H1 (cell line): ENCODE results near the gene CLIP3. TPM values are rescaled to one million over a fixed set of nuclear protein-coding genes. Genes with fewer than 3 reads are reported as not detected.
A peak's percentile ranks its signal among the peaks of the same experiment; 100 is the strongest.

Source experiments
- BACH1 ChIP-seq: IDR thresholded peaks from 2 replicates; pipeline ENCODE4 v1.6.1; 2012; ENCODE audit warnings: low read length, improper control_type of control experiment
- BCL11A ChIP-seq, 2 experiments: IDR thresholded peaks; one replicate each; pipeline ENCODE4 v1.6.1; 2011; ENCODE audit warnings: low read depth in 2 of 2, low read length in 2 of 2, mild to moderate bottlenecking in 2 of 2
- E2F6 ChIP-seq: IDR thresholded peaks from 2 replicates; pipeline ENCODE4 v1.6.1; 2012; ENCODE audit warnings: inconsistent platforms
- EGR1 ChIP-seq: IDR thresholded peaks from 2 replicates; pipeline ENCODE4 v1.6.1; 2011; ENCODE audit warnings: low read depth, low read length, borderline replicate concordance
- EP300 ChIP-seq, 2 experiments: IDR thresholded peaks; 1 replicate in 1 of 2; 2 replicates in 1 of 2; pipeline ENCODE4 v1.6.1; 2011 to 2012; ENCODE audit warnings: low read depth in 2 of 2, low read length in 2 of 2, mild to moderate bottlenecking in 2 of 2, borderline replicate concordance in 1 of 2, inconsistent platforms in 1 of 2, moderate library complexity in 1 of 2
- JUN ChIP-seq: IDR thresholded peaks from 2 replicates; pipeline ENCODE4 v1.6.1; 2011; ENCODE audit warnings: low read depth, mild to moderate bottlenecking, improper control_type of control experiment, low read length
- MAX ChIP-seq: IDR thresholded peaks from 2 replicates; pipeline ENCODE4 v1.6.1; 2012; ENCODE audit warnings: inconsistent platforms
- NRF1 ChIP-seq: IDR thresholded peaks from 2 replicates; pipeline ENCODE4 v1.6.1; 2011; ENCODE audit warnings: mild to moderate bottlenecking, low read depth, low read length, improper control_type of control experiment
- PHF8 ChIP-seq: fragments of 200-600 bp; sonication (generic); conservative IDR thresholded peaks from 2 replicates; pipeline ENCODE4 v1.7.1; 2012; ENCODE audit warnings: low read depth, mild to moderate bottlenecking, inconsistent platforms, low read length, moderate library complexity
- POLR2AphosphoS5 ChIP-seq: IDR thresholded peaks from 2 replicates; pipeline ENCODE4 v1.6.1; 2011; ENCODE audit warnings: low read depth, low read length
- POU5F1 ChIP-seq: IDR thresholded peaks from 2 replicates; pipeline ENCODE4 v1.6.1; 2011; ENCODE audit warnings: low read depth, mild to moderate bottlenecking, low read length, moderate library complexity
- RAD21 ChIP-seq, 2 experiments: IDR thresholded peaks in 1 of 2; conservative IDR thresholded peaks in 1 of 2; 2 replicates each; pipeline ENCODE4 v1.6.1; 2011; ENCODE audit warnings: low read depth in 2 of 2, low read length in 2 of 2, improper control_type of control experiment in 1 of 2, inconsistent platforms in 1 of 2, mild to moderate bottlenecking in 1 of 2, moderate library complexity in 1 of 2
- SP2 ChIP-seq: IDR thresholded peaks from 2 replicates; pipeline ENCODE4 v1.6.1; 2012; ENCODE audit warnings: mild to moderate bottlenecking, low read length, inconsistent platforms
- SRF ChIP-seq: IDR thresholded peaks from 2 replicates; pipeline ENCODE4 v1.6.1; 2011; ENCODE audit warnings: mild to moderate bottlenecking, low read depth, low read length, moderate library complexity
- TAF1 ChIP-seq: IDR thresholded peaks from 2 replicates; pipeline ENCODE4 v1.6.1; 2011; ENCODE audit warnings: mild to moderate bottlenecking, low read depth, low read length
- ZNF274 ChIP-seq: IDR thresholded peaks from 2 replicates; pipeline ENCODE4 v1.7.0; 2012; ENCODE audit warnings: low read length, borderline replicate concordance; ENCODE audit errors: extremely low read depth
- polyA plus RNA-seq, 7 experiments: library from polyadenylated mRNA; depleted of rRNA in 3 of 7; stranded (reverse) in 5 of 7; unstranded in 2 of 7; fragments of >200 nt in 5 of 7; fragments of 200-250 nt in 2 of 7; gene quantifications; 1 replicate in 5 of 7; 2 replicates in 1 of 7; 4 replicates in 1 of 7; pipeline versions ENCODE4 v1.2.1 to v1.2.3, GENCODE V29; 2011 to 2013; ENCODE audit warnings: missing spikeins in 2 of 7, mixed read lengths in 2 of 7
- total RNA-seq: library from RNA; stranded (reverse); fragmentation: NEBNext Ultra II Directional; extraction: Animal tissue kit (Norgen Biotek cat#: 25700); gene quantifications from 2 replicates; pipeline ENCODE4 v1.2.1, GENCODE V29; 2021

The CLIP3 gene
- total and polyA plus RNA-seq, 2 of the 8 experiments (the other 6 are each of a cell fraction or from before 2014, with no cell fraction given): 5.9 to 21.7 TPM

- peak; percentile 21; the same call in 1 of the 2 replicates for TF ChIP-seq SP2
- TF ChIP-seq JUN: no peak
- no peak; the same call in none of the 2 replicates for TF ChIP-seq TAF1
- peak; percentile 65; the same call in 1 of the 2 replicates for TF ChIP-seq MAX
- TF ChIP-seq EP300 (IDR thresholded peaks at IDR 0.05; ENCODE audit: borderline replicate concordance in 1 of 2, low read depth in 2 of 2, low read length in 2 of 2): peak in 1 of 2 experiments; percentile 29; a peak in 1 of 3 replicates
- peak; percentile 91 for TF ChIP-seq E2F6
- TF ChIP-seq EGR1: no peak
- TF ChIP-seq NRF1: no peak
- no peak for TF ChIP-seq SRF
- 0 out of 2 replicates have a peak, but pooled peaks have one; percentile 16 for TF ChIP-seq POLR2AphosphoS5
- no peak for TF ChIP-seq POU5F1
- TF ChIP-seq PHF8: peak; percentile 77
- TF ChIP-seq BCL11A (IDR thresholded peaks at IDR 0.05; ENCODE audit: low read depth in 2 of 2, low read length in 2 of 2): no peak
- TF ChIP-seq ZNF274: no peak
- TF ChIP-seq BACH1: no peak
- TF ChIP-seq RAD21 (IDR thresholded peaks at IDR 0.05 in 1 of 2, conservative IDR thresholded peaks at IDR 0.05 in 1 of 2; ENCODE audit: low read depth in 2 of 2, low read length in 2 of 2): no peak
Measured at GRCh38 chr19:36054733-36055686, 22.3 kb upstream of the CLIP3 start, which contains the start of gene WDR62 (continued).
